VCaP (cell line): ENCODE measurements around the gene NPAS2.

Source experiments
- H3K27ac ChIP-seq: fragments of 450-650 bp; 2 replicates; pipeline ENCODE4 v1.5.1; 2017
- CTCF ChIP-seq: fragments of 450-650 bp; conservative IDR thresholded peaks from 2 replicates; pipeline ENCODE4 v1.5.1; 2017; ENCODE audit warnings: mild to moderate bottlenecking, moderate library complexity

NPAS2 gene

DNA sequence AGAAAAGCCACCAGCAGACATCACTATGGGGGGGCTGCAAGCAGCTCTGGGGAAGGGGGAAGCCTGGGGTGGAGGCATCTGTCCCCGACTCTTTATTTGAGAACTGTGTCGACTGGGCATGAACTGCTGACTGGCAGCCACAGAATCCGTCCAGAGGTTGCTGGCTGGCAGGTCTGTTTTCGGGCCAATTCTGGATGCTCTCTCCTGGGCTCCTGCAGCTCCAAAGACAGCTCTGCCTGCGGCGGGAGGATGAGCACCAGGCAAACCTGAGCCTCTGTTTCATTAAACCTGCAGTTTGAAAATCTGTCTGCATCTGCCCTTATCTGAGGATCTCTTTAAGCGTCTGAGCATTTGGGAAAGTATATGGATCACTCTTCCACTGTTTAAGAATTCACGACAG is 147.8 kb downstream of the NPAS2 start:
- H3K27ac ChIP-seq = no peak overlapping the region
- TF ChIP-seq CTCF = no peak

- TF ChIP-seq CTCF = no peak
Measured at GRCh38 chr2:100968146-100969145, 148.5 kb downstream of the NPAS2 start.

DNA sequence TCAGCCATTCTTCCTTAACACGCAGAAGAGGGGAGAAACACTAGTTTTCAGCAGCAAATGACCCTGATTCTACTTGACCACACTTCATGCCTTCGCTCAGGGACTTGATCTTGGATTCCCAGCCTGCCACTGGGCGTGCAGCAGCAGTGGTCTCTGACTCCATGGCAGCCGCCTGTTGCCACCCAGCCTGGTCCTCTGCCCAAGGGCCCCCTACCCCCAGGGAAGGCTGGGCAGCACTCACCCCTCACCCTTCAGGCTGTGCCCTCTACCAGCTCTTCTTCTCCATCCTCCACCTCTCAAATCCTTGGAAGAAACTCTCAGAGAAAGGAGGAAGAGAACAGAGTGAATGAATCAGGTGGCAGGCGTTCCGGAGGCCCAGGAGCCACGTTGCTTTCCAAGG is 150.1 kb downstream of the NPAS2 start:
- no peak for TF ChIP-seq CTCF
- H3K27ac ChIP-seq = no peak overlapping the region

More at GRCh38 chr2:100968146-100969145, 148.5 kb downstream of the NPAS2 start:
- H3K27ac ChIP-seq = no peak overlapping the region

DNA sequence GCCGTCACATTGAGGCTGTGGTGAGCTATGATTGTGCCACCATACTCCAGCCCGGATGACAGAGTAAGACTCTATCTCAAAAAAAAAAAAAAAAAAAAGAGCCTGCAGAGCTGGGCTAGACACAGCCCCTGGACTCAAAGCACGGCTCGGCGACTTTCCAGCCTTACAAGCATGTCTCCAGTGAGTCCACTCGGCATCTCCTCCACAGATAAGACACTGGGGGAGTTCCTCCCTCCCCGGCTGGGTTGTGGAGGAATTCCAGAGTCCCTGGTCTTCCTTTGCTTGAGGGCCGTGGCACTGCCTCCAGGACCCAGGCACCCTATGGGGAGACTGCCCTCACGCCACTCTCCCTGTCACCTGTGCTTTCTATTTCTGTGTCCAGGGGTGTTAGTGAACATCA is 151.3 kb downstream of the NPAS2 start:
- H3K27ac ChIP-seq = no peak overlapping the region
- no peak for TF ChIP-seq CTCF

DNA sequence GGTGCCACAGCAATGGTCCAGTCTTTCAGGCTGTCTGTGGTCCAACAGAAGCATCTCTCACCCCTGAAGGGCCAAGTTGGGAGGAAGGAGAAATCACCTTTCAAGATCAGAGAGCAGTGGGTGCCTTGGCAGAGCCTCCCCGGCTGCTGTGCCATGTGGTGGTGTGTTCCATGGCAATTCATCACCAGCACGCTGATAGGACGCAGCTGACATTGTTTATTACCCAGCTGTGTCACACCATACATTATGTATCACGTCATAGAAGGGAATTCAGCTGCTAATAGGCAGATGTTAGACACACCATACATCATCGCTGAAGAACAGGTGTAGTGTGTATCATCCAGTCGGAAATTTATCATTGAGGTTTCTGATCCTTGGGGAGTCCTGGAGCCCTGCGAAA is 152.5 kb downstream of the NPAS2 start:
- TF ChIP-seq CTCF = no peak
- no peak overlapping the region for H3K27ac ChIP-seq

DNA sequence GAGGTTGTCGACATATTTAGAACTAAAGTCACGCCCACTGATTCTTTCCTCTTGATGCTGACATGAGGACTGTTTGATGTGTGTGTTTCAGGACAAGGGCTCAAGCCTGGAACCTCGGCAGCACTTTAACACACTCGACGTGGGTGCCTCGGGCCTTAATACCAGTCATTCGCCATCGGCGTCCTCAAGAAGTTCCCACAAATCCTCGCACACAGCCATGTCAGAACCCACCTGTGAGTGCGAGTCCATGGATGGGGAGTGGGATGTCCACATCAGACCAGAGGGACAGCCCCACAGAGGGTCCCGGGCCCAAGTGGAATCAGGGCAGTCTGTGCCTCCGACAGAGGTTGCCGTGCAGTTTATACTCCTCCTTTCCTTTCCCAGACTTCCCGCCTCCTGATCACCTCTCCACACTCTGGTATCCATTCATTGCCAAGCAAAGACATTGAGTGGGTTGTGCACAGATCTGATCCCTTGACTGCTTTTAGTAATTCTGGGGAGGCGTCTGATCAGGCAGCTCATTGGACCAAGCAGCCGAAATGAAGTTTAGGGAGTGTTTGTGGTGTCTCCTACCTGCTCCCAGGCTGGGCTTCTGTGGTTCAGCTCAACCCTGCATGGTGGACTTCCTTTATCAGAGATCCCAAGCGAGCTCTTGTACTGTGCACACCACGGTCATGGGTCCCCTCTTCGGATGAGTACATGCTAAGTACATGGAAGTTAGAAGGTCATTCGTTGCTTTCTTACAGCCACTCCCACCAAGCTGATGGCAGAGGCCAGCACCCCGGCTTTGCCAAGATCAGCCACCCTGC is 155.0 kb downstream of the NPAS2 start:
- TF ChIP-seq CTCF = no peak
- no peak overlapping the region for H3K27ac ChIP-seq

- no peak for TF ChIP-seq CTCF
- H3K27ac ChIP-seq = no peak overlapping the region
Measured at GRCh38 chr2:100975521-100975785, 155.5 kb downstream of the NPAS2 start.
